ENCODE measurements around the gene JAZF1.

The JAZF1 gene

DNA sequence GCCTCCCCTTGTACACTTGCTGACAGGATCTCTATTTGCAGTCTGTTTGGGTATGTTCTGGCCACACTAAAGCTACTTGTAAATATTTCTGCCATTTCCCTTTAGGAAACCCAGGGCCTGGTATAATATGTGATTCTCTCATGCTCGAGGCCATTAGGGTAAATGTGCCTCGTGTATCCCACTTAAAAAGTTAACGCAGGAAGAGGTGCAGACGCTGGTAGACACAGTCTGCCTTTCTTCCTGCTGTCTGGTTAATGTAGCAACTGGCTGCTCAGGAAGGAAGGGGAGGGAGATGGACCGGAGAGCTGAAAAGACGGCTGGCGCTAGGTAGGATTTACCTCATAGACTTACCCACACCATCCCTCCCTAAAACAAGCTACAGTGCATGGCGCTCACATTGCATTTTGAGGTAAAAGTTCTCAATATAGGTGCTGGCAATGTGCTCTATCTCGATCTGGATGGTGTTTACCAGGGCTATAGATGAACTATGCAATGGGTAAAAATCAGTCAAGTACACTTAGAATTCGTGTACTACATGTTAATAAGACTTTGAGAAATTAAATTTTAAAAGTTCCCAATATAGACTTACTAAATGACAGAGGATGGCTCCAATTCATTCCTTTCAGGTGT, 125.9 kb downstream of the JAZF1 start:
- TF ChIP-seq, protein P1, sequence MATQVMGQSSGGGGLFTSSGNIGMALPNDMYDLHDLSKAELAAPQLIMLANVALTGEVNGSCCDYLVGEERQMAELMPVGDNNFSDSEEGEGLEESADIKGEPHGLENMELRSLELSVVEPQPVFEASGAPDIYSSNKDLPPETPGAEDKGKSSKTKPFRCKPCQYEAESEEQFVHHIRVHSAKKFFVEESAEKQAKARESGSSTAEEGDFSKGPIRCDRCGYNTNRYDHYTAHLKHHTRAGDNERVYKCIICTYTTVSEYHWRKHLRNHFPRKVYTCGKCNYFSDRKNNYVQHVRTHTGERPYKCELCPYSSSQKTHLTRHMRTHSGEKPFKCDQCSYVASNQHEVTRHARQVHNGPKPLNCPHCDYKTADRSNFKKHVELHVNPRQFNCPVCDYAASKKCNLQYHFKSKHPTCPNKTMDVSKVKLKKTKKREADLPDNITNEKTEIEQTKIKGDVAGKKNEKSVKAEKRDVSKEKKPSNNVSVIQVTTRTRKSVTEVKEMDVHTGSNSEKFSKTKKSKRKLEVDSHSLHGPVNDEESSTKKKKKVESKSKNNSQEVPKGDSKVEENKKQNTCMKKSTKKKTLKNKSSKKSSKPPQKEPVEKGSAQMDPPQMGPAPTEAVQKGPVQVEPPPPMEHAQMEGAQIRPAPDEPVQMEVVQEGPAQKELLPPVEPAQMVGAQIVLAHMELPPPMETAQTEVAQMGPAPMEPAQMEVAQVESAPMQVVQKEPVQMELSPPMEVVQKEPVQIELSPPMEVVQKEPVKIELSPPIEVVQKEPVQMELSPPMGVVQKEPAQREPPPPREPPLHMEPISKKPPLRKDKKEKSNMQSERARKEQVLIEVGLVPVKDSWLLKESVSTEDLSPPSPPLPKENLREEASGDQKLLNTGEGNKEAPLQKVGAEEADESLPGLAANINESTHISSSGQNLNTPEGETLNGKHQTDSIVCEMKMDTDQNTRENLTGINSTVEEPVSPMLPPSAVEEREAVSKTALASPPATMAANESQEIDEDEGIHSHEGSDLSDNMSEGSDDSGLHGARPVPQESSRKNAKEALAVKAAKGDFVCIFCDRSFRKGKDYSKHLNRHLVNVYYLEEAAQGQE (IDR thresholded peaks at IDR 0.05; ENCODE audit: insufficient read depth in 1 of 2, low read depth in 2 of 2, low read length in 2 of 2): no peak
- TF ChIP-seq TAF1 (IDR thresholded peaks at IDR 0.05; ENCODE audit: borderline replicate concordance, insufficient read depth, low read length): no peak

DNA sequence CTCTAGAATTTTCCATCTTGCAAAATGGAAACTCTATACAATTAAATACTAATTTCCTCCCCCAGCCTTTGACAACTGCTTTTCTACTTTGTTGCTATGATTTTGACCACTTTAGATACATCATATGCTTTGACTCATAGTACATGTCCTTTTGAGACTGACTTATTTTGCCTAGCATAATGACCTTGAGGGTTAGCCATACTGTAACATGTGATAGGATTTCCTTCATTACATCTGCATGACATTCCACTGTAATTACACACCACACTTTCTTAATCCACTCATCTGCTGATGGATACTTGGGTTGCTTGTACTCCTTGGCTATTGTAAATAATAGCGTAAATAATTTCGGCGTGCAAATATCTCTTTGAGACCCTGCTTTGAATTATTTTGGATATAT, 127.7 kb downstream of the JAZF1 start:
- no peak for TF ChIP-seq FOXP2 (optimal IDR thresholded peaks at IDR 0.05; ENCODE audit: borderline replicate concordance, extremely low read depth, extremely low read length, insufficient read depth)
- TF ChIP-seq TAF1 (IDR thresholded peaks at IDR 0.05; ENCODE audit: borderline replicate concordance, insufficient read depth, low read length): no peak
- TF ChIP-seq, protein P1 (IDR thresholded peaks at IDR 0.05; ENCODE audit: insufficient read depth in 1 of 2, low read depth in 2 of 2, low read length in 2 of 2): no peak
- TF ChIP-seq SIN3A (IDR thresholded peaks at IDR 0.05; ENCODE audit: borderline replicate concordance, insufficient read depth, low read length): no peak
- no peak for TF ChIP-seq POLR2AphosphoS5 (IDR thresholded peaks at IDR 0.05; ENCODE audit: low read depth, low read length)

DNA sequence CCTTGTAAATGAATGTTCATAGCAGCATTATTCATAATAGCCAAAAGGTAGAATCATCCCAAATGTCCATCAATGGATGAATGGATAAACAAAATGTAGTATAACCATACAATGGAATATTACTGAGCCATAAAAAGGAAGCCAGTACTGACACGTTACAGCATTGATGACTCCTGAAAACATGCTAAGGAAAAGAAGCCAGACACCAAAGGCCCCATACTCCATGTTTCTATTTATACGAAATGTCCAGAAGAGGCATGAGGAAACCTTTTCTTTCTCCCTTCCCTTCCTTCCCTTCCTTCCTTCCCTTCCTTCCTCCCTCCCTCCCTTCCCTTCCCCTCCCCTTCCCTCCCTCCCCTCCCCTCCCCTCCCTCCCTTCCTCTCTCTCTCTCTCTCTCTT, 131.9 kb downstream of the JAZF1 start:
- no peak for TF ChIP-seq FOXP2 (optimal IDR thresholded peaks at IDR 0.05; ENCODE audit: borderline replicate concordance, extremely low read depth, extremely low read length, insufficient read depth)

DNA sequence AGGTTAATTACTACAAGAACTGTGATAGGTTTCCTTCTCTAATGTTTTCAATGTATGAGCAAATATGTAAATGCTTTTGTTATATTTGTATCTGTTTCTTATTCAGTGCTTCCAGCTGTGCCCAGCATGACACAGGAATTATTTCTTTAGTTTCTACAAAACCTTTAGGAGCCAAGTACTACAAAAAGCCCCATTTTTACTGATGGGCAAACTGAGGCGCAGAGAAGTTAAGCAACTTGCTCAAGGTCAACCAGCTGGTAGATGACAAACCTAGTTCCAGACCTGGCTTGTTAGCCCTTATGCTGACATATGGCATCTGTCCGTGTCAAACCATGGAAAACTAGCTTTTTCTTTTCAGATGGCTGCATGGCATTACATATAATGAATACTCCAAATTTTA, 134.6 kb downstream of the JAZF1 start:
- TF ChIP-seq POLR2AphosphoS5 (IDR thresholded peaks at IDR 0.05; ENCODE audit: low read depth, low read length): no peak
- TF ChIP-seq, protein P1 (IDR thresholded peaks at IDR 0.05; ENCODE audit: insufficient read depth in 1 of 2, low read depth in 2 of 2, low read length in 2 of 2): no peak
- TF ChIP-seq TAF1 (IDR thresholded peaks at IDR 0.05; ENCODE audit: borderline replicate concordance, insufficient read depth, low read length): no peak
- no peak for TF ChIP-seq FOXP2 (optimal IDR thresholded peaks at IDR 0.05; ENCODE audit: borderline replicate concordance, extremely low read depth, extremely low read length, insufficient read depth)

DNA sequence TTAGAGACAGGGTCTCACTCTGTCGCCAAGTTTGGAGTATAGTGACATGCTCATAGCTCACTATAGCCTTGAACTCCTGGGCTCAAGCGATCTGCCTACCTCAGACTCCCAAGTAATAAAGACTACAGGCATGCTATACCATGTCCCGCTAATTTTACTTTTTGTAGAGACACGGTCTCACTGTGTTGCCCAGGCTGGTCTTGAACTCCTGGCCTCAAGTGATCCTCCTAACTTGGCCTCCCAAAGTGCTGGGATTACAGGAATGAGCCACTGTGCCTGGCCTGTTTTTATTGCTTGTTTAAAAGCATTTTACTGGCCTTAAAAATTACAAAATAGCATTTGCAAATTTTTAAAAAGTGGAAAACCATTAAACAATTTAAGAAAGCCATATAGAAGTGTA, 135.0 kb downstream of the JAZF1 start:
- TF ChIP-seq SIN3A (IDR thresholded peaks at IDR 0.05; ENCODE audit: borderline replicate concordance, insufficient read depth, low read length) (no peak), POLR2AphosphoS5 (IDR thresholded peaks at IDR 0.05; ENCODE audit: low read depth, low read length) (no peak)
- TF ChIP-seq, protein P1 (IDR thresholded peaks at IDR 0.05; ENCODE audit: insufficient read depth in 1 of 2, low read depth in 2 of 2, low read length in 2 of 2): no peak
